Hematopoietic multipotent progenitor cell treated with erythropoietin and hydrocortisone succinate and interleukin-3 and kit ligand, for 8 days (in vitro differentiated cells): ENCODE measurements around the gene PSMB10.
"Not testable (repeated sequence)": the region's sequence is repeated elsewhere in the genome, so short reads cannot be mapped to it uniquely, and the experiment has no call there.

ENCODE experiments used
- DNase-seq: peaks from one replicate; pipeline ENCODE4 v3.0.0-alpha.2; 2015

Gene PSMB10

GRCh38 chr16:67936124-67936879 is at the start of gene PSMB10:
TSS of gene PSMB10 (minus strand) at chr16:67936850. CDS start at chr16:67936749, 101 bp downstream.
- peak; percentile 50 for DNase-seq

- no peak for DNase-seq
Measured at GRCh38 chr16:67982011-67982696, 45.5 kb upstream of the PSMB10 start.

GRCh38 chr16:67979955-67980678 is 43.5 kb upstream of the PSMB10 start, which contains the start of gene DPEP3:
TSS of gene DPEP3 (minus strand) at chr16:67980499. CDS start at chr16:67980380, 119 bp downstream.
- DNase-seq: no peak

- no peak for DNase-seq
Measured at GRCh38 chr16:67977469-67978227, 41.0 kb upstream of the PSMB10 start.

GRCh38 chr16:67977005-67977404 is 40.4 kb upstream of the PSMB10 start:
- no peak for DNase-seq

- no peak for DNase-seq
Measured at GRCh38 chr16:67976205-67976604, 39.6 kb upstream of the PSMB10 start.

GRCh38 chr16:67975321-67976105 is 38.9 kb upstream of the PSMB10 start:
- no peak for DNase-seq

GRCh38 chr16:67972285-67972684 is 35.6 kb upstream of the PSMB10 start:
- DNase-seq: not testable (repeated sequence)

GRCh38 chr16:67971111-67971510 is 34.5 kb upstream of the PSMB10 start:
- peak; percentile 58 for DNase-seq

GRCh38 chr16:67969254-67970039 is 32.8 kb upstream of the PSMB10 start:
- peak; percentile 82 for DNase-seq

- DNase-seq: peak; percentile 94
Measured at GRCh38 chr16:67968400-67969253, 32.0 kb upstream of the PSMB10 start, which contains the start of gene SLC12A4. TSS of gene SLC12A4 (minus strand) at chr16:67968637. CDS start at chr16:67968553, 84 bp downstream.

- peak; percentile 26 for DNase-seq
Measured at GRCh38 chr16:67967958-67968399, 31.3 kb upstream of the PSMB10 start.

- peak; percentile 22 for DNase-seq
Measured at GRCh38 chr16:67967183-67967957, 30.7 kb upstream of the PSMB10 start.

- peak; percentile 53 for DNase-seq
Measured at GRCh38 chr16:67966549-67967182, 30.0 kb upstream of the PSMB10 start.

- no peak for DNase-seq
Measured at GRCh38 chr16:67965668-67966548, 29.3 kb upstream of the PSMB10 start.

- no peak for DNase-seq
Measured at GRCh38 chr16:67964477-67965131, 28.0 kb upstream of the PSMB10 start.
